Measurements from ENCODE around the gene URB1. TPM values are rescaled to one million over a fixed set of nuclear protein-coding genes. Genes with fewer than 3 reads are reported as not detected.

The URB1 gene
- polyA plus RNA-seq, 2 of the 4 experiments (the other 2 are of a cell fraction), result 8.7 to 10.1 TPM

GRCh38 chr21:32426592-32427051 is 33.8 kb upstream of the URB1 start:
- peak in 1 of 2 experiments; percentile 30 for DNase-seq (ENCODE audit: low read depth in 1 of 2, low spot score in 1 of 2)
- Histone ChIP-seq H3K4me3 (no peak overlapping the region), H3K9me3 (0 out of 3 replicates have a peak, but pooled peaks cover 8% of the 10 kb centered on the region), H3K4me2 (peak overlapping the region; percentile 56), H3K4me1 (peaks cover 56% of the 10 kb centered on the region), H3K27ac (peak overlapping the region; percentile 56 to 83)
- peak; percentile 66 to 74 for ATAC-seq
- FAIRE-seq, result no peak
- POLR2A ChIA-PET, result interaction anchor here (1.0 kb wide), 1 partner anchor 14 kb away, joined by 3 read pairs; the partner anchor contains the start of gene EVA1C
- 54% methylated on average over 6 of the region's 6 CpGs for WGBS (ENCODE audit: missing lambda C conversion rate)
- CTCF ChIA-PET, result interaction anchor here (0.9 to 1.7 kb wide), 3 partner anchors 13 to 174 kb away, joined by 3 to 6 read pairs (median 3); no protein-coding TSS in a partner anchor
- TF ChIP-seq RCOR1 (IDR thresholded peaks at IDR 0.05; ENCODE audit: low read depth, low read length), result no peak
- no peak for TF ChIP-seq GATA3 (IDR thresholded peaks at IDR 0.05; ENCODE audit: borderline replicate concordance)
- TF ChIP-seq MAFK (IDR thresholded peaks at IDR 0.05; ENCODE audit: partially characterized antibody), result no peak
- no peak for TF ChIP-seq E2F6 (IDR thresholded peaks at IDR 0.05; ENCODE audit: borderline replicate concordance, low read depth)
- TF ChIP-seq RNF2 (IDR thresholded peaks at IDR 0.05; ENCODE audit: borderline replicate concordance, low read depth), result no peak
- TF ChIP-seq RFX5 (IDR thresholded peaks at IDR 0.05), result no peak
- no peak for TF ChIP-seq POLR2AphosphoS2 (conservative IDR thresholded peaks at IDR 0.05; ENCODE audit: low read length)
- no peak for TF ChIP-seq SREBF2 (IDR thresholded peaks at IDR 0.05)
- TF ChIP-seq HEYL (CRISPR knock-in tag; IDR thresholded peaks at IDR 0.05), result no peak
- no peak for TF ChIP-seq NPAS2 (CRISPR knock-in tag; IDR thresholded peaks at IDR 0.05; ENCODE audit: borderline replicate concordance)
- TF ChIP-seq RAD21 (conservative IDR thresholded peaks at IDR 0.05 in 1 of 2, IDR thresholded peaks at IDR 0.05 in 1 of 2), result no peak
- TF ChIP-seq MAX (IDR thresholded peaks at IDR 0.05), result no peak
- no peak for TF ChIP-seq ZC3H11A (IDR thresholded peaks at IDR 0.05)

- peaks cover 56% of the 10 kb centered on the region for H3K4me1 ChIP-seq
- ChIA-PET CTCF (interaction anchor here (1.2 to 1.7 kb wide), 2 partner anchors 12 to 19 kb away, joined by 3 to 6 read pairs; no protein-coding TSS in a partner anchor), POLR2A (interaction anchor here (1.0 kb wide), 1 partner anchor 14 kb away, joined by 3 read pairs; the partner anchor contains the start of gene EVA1C)
- H3K27ac ChIP-seq, result peak overlapping the region; percentile 56 to 83
- ATAC-seq (peak in 1 of 2 experiments; percentile 47; a peak in 2 of 6 replicates), FAIRE-seq (no peak), DNase-seq (ENCODE audit: low read depth in 1 of 2, low spot score in 1 of 2) (no peak)
- no peak for TF ChIP-seq TP53 (CRISPR knock-in tag; IDR thresholded peaks at IDR 0.05)
- TF ChIP-seq HEYL (CRISPR knock-in tag; IDR thresholded peaks at IDR 0.05), result no peak
- no peak for TF ChIP-seq RARB (CRISPR knock-in tag; IDR thresholded peaks at IDR 0.05)
- H3K4me3 ChIP-seq, result no peak overlapping the region
- peak overlapping the region; percentile 56 for H3K4me2 ChIP-seq
- 57% methylated on average over 5 of the region's 5 CpGs for WGBS (ENCODE audit: missing lambda C conversion rate)
- H3K9me3 ChIP-seq, result 0 out of 3 replicates have a peak, but pooled peaks cover 13% of the 10 kb centered on the region
Measured at GRCh38 chr21:32426066-32426465, 33.3 kb upstream of the URB1 start.

- H3K4me1 ChIP-seq, result peaks cover 56% of the 10 kb centered on the region
- FAIRE-seq (no peak), DNase-seq (ENCODE audit: low read depth in 1 of 2, low spot score in 1 of 2) (no peak), ATAC-seq (0 out of 6 replicates have a peak, but pooled peaks of 1 of the 2 experiments have one; percentile 33)
- POLR2A ChIA-PET, result no interaction called here
- WGBS (ENCODE audit: missing lambda C conversion rate), result 95% methylated on average over 4 of the region's 4 CpGs
- peak overlapping the region; percentile 56 for H3K4me2 ChIP-seq
- CTCF ChIA-PET, result interaction anchor here (1.2 kb wide), 1 partner anchor 32 kb away, joined by 3 read pairs; no protein-coding TSS in a partner anchor
- H3K27ac ChIP-seq, result peak overlapping the region; percentile 56 to 83
- 0 out of 3 replicates have a peak, but pooled peaks cover 13% of the 10 kb centered on the region for H3K9me3 ChIP-seq
- H3K4me3 ChIP-seq, result no peak overlapping the region
- no peak for TF ChIP-seq EHMT2 (IDR thresholded peaks at IDR 0.05; ENCODE audit: low read depth)
- no peak for TF ChIP-seq BHLHE40 (IDR thresholded peaks at IDR 0.05; ENCODE audit: low read depth, low read length)
- no peak for TF ChIP-seq ELK1 (IDR thresholded peaks at IDR 0.05; ENCODE audit: low read depth, low read length)
- no peak for TF ChIP-seq RNF2 (IDR thresholded peaks at IDR 0.05; ENCODE audit: borderline replicate concordance, low read depth)
- TF ChIP-seq SMC3 (IDR thresholded peaks at IDR 0.05), result no peak
- no peak for TF ChIP-seq ZSCAN20 (CRISPR knock-in tag; IDR thresholded peaks at IDR 0.05)
- TF ChIP-seq EHF (CRISPR knock-in tag; IDR thresholded peaks at IDR 0.05), result no peak
- TF ChIP-seq MAZ (IDR thresholded peaks at IDR 0.05; ENCODE audit: borderline replicate concordance, low read depth, low read length), result no peak
- TF ChIP-seq NR3C1 (IDR thresholded peaks at IDR 0.05), result no peak
- no peak for TF ChIP-seq HOXB5 (CRISPR knock-in tag; IDR thresholded peaks at IDR 0.05)
- no peak for TF ChIP-seq TFCP2L1 (CRISPR knock-in tag; IDR thresholded peaks at IDR 0.05)
- no peak for TF ChIP-seq CTCF (IDR thresholded peaks at IDR 0.05)
- no peak for TF ChIP-seq GATA3 (IDR thresholded peaks at IDR 0.05; ENCODE audit: borderline replicate concordance)
- no peak for TF ChIP-seq TP53 (CRISPR knock-in tag; IDR thresholded peaks at IDR 0.05)
- no peak for TF ChIP-seq SREBF2 (IDR thresholded peaks at IDR 0.05)
- TF ChIP-seq ZNF302 (CRISPR knock-in tag; IDR thresholded peaks at IDR 0.05), result no peak
Measured at GRCh38 chr21:32425628-32426027, 32.8 kb upstream of the URB1 start.

Data from A549 (cell line).